ENCODE results near the gene CECR2. TPM values are rescaled to one million over a fixed set of nuclear protein-coding genes. Genes with fewer than 3 reads are reported as not detected.

The CECR2 gene
- polyA plus RNA-seq, 1 of the 3 experiments (the other 2 are of a cell fraction): not detected

DNA sequence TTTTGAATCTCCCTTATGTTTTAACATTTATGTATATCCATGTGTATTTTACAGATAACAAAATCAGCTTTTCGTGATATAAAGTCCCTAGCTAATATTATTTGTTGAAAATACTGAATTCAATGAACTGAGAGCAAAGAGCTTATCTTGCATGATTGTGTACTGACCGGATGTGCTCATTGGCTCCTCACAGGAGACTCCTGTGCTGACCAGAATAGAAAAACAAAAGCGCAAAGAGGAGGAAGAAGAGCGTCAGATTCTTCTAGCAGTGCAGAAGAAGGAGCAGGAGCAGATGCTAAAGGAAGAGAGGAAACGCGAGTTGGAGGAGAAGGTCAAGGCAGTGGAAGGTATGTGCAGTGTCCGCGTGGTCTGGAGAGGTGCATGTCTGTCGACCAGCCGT is 154.7 kb downstream of the CECR2 start:
- Histone ChIP-seq H3K27me3 (ENCODE audit: insufficient read depth) (peaks cover 28% of the 10 kb centered on the region; the same call in 1 of the 2 replicates), H3K27ac (ENCODE audit: low read depth in 2 of 2, low read length in 1 of 2) (no peak overlapping the region), H3K79me2 (ENCODE audit: insufficient read depth) (no peaks in the 10 kb centered on the region), H3K4me3 (ENCODE audit: low read depth in 2 of 2, low read length in 1 of 2) (no peak overlapping the region), H3F3A (replicated peaks; ENCODE audit: insufficient read depth) (no peaks in the 10 kb centered on the region), H3K4me1 (ENCODE audit: control insufficient read depth in 1 of 2, insufficient read depth in 2 of 2, low read depth in 1 of 2, low read length in 1 of 2) (peaks cover 0 to 2% of the 10 kb centered on the region in 2 experiments; a peak in 1 of 4 replicates), H4K20me1 (ENCODE audit: insufficient read depth) (no peaks in the 10 kb centered on the region), H3K9me3 (no peaks in the 10 kb centered on the region), H3K9me2 (no peaks in the 10 kb centered on the region), H2AFZ (ENCODE audit: low read depth) (no peak overlapping the region), H3K9ac (no peak overlapping the region), H3K4me2 (no peak overlapping the region), H3K36me3 (replicated peaks in 1 of 2; ENCODE audit: control insufficient read depth in 1 of 2, insufficient read depth in 2 of 2, low read length in 1 of 2) (no peaks in the 10 kb centered on the region)
- CTCF ChIA-PET: interaction anchor here (3.7 kb wide), 1 partner anchor 22 kb away, joined by 12 read pairs; no protein-coding TSS in a partner anchor
- TF ChIP-seq, protein P1, sequence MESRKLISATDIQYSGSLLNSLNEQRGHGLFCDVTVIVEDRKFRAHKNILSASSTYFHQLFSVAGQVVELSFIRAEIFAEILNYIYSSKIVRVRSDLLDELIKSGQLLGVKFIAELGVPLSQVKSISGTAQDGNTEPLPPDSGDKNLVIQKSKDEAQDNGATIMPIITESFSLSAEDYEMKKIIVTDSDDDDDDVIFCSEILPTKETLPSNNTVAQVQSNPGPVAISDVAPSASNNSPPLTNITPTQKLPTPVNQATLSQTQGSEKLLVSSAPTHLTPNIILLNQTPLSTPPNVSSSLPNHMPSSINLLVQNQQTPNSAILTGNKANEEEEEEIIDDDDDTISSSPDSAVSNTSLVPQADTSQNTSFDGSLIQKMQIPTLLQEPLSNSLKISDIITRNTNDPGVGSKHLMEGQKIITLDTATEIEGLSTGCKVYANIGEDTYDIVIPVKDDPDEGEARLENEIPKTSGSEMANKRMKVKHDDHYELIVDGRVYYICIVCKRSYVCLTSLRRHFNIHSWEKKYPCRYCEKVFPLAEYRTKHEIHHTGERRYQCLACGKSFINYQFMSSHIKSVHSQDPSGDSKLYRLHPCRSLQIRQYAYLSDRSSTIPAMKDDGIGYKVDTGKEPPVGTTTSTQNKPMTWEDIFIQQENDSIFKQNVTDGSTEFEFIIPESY (IDR thresholded peaks at IDR 0.05; ENCODE audit: borderline replicate concordance, low read depth): no peak
- TF ChIP-seq NFIC (IDR thresholded peaks at IDR 0.05; ENCODE audit: borderline replicate concordance) (no peak), YY1 (IDR thresholded peaks at IDR 0.05; ENCODE audit: low read depth) (no peak), TAF1 (IDR thresholded peaks at IDR 0.05; ENCODE audit: borderline replicate concordance, low read depth, low read length) (no peak), FOXM1 (IDR thresholded peaks at IDR 0.05; ENCODE audit: low read depth) (no peak), ELF1 (IDR thresholded peaks at IDR 0.05) (no peak), GABPA (IDR thresholded peaks at IDR 0.05; ENCODE audit: low read depth) (no peak), EZH2phosphoT487 (IDR thresholded peaks at IDR 0.05; ENCODE audit: borderline replicate concordance, low read depth) (no peak), TCF12 (IDR thresholded peaks at IDR 0.05) (no peak), RCOR1 (IDR thresholded peaks at IDR 0.05; ENCODE audit: low read length) (no peak), SMC3 (IDR thresholded peaks at IDR 0.05; ENCODE audit: low read depth, low read length) (no peak), FOXJ3 (CRISPR knock-in tag; IDR thresholded peaks at IDR 0.05) (no peak)
- TF ChIP-seq, protein P2, sequence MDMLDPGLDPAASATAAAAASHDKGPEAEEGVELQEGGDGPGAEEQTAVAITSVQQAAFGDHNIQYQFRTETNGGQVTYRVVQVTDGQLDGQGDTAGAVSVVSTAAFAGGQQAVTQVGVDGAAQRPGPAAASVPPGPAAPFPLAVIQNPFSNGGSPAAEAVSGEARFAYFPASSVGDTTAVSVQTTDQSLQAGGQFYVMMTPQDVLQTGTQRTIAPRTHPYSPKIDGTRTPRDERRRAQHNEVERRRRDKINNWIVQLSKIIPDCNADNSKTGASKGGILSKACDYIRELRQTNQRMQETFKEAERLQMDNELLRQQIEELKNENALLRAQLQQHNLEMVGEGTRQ (IDR thresholded peaks at IDR 0.05; ENCODE audit: borderline replicate concordance, low read depth, low read length): no peak
- POLR2A ChIA-PET: no interaction called here
- 32% methylated on average over 10 of the region's 10 CpGs for WGBS (ENCODE audit: low lambda C conversion rate)
- DNase-seq: no peak

DNA sequence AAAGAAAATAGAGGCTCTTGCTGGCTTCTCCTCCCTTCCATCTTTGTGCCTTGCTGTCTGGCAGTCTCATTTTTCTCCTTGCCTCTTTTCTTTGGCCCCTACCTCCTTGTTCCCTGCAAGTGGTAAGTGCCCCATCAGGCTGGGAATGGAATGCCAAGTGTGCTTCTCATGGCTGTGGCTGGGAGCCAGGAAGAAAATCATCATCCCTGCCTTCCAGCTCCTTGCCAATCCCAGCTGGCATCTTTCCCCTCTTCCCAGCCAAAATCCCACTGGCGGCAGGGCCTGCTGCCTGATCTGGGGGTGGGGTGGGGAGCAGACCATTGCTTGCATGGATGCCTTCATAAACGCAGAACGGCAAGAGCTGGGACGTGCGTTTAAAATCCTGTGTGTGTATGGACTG is 167.0 kb downstream of the CECR2 start:
- 13% methylated on average over 5 of the region's 5 CpGs for WGBS (ENCODE audit: low lambda C conversion rate)

More for the DNA sequence above, 167.0 kb downstream of the CECR2 start:
- Histone ChIP-seq H3K9ac (no peak overlapping the region), H4K20me1 (ENCODE audit: insufficient read depth) (no peaks in the 10 kb centered on the region), H3K9me2 (no peaks in the 10 kb centered on the region), H3K27ac (ENCODE audit: low read depth in 2 of 2, low read length in 1 of 2) (no peak overlapping the region), H2AFZ (ENCODE audit: low read depth) (0 out of 2 replicates have a peak overlapping the region, but pooled peaks have one; percentile 41), H3K79me2 (ENCODE audit: insufficient read depth) (no peaks in the 10 kb centered on the region), H3K36me3 (replicated peaks in 1 of 2; ENCODE audit: control insufficient read depth in 1 of 2, insufficient read depth in 2 of 2, low read length in 1 of 2) (no peaks in the 10 kb centered on the region), H3K9me3 (no peaks in the 10 kb centered on the region), H3K4me3 (ENCODE audit: low read depth in 2 of 2, low read length in 1 of 2) (no peak overlapping the region), H3F3A (replicated peaks; ENCODE audit: insufficient read depth) (no peaks in the 10 kb centered on the region), H3K4me2 (no peak overlapping the region; the same call in 1 of the 2 replicates), H3K27me3 (ENCODE audit: insufficient read depth) (peaks cover 6% of the 10 kb centered on the region; the same call in 1 of the 2 replicates), H3K4me1 (ENCODE audit: control insufficient read depth in 1 of 2, insufficient read depth in 2 of 2, low read depth in 1 of 2, low read length in 1 of 2) (no peaks in the 10 kb centered on the region)
- TF ChIP-seq JUND (IDR thresholded peaks at IDR 0.05) (no peak), MEF2A (IDR thresholded peaks at IDR 0.05; ENCODE audit: borderline replicate concordance, low read depth) (no peak), NFIC (IDR thresholded peaks at IDR 0.05; ENCODE audit: borderline replicate concordance) (peak; percentile 44; the same call in 1 of the 2 replicates)
- POLR2A ChIA-PET: no interaction called here
- CTCF ChIA-PET: interaction anchor here (1.8 to 2.3 kb wide), 2 partner anchors 18 to 365 kb away, joined by 6 to 9 read pairs; no protein-coding TSS in a partner anchor
- no peak for DNase-seq
